Measurements from ENCODE around the gene NELFB.

DNA sequence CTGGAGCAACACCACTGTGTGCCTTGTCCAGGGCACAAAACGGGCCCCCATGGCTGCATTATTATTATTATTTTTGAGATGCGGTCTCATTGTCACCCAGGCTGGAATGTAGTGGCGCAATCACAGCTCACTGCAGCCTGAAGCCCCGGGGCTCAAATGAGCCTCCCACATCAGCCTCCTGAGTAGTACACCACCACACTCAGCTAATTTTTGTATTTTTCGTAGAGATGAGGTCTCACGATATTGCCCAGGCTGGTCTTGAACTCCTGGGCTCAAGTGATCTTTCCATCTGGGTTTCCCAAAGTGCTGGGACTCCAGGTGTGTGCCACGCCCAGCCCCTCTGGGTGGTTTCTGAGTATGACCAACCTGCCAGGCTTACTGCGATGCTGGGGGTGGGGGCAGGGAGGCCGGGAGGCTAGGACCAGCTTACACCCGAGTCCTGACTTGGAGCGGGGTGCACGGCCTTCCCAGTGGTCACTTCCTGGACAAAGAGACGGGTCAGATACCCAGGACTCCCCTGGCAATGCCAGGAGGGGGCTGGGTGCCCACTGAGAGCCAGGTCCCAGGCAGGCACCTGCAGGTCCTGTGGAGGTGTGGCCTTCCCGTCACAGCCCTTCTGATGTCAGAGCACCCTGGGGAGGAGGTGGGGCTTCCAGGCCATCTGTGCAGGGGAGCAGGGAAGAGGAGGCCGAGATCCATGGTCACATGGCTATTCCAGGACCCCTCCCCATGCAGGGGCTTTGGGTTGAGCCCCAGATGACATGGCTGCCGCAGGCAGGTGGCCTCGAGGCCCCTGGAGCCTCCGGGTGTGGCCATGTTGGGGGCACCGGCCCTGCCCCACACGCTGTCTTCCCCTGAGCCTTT, 55.3 kb downstream of the NELFB start:
- TF ChIP-seq, protein P1, sequence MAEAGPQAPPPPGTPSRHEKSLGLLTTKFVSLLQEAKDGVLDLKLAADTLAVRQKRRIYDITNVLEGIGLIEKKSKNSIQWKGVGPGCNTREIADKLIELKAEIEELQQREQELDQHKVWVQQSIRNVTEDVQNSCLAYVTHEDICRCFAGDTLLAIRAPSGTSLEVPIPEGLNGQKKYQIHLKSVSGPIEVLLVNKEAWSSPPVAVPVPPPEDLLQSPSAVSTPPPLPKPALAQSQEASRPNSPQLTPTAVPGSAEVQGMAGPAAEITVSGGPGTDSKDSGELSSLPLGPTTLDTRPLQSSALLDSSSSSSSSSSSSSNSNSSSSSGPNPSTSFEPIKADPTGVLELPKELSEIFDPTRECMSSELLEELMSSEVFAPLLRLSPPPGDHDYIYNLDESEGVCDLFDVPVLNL (CRISPR knock-in tag; IDR thresholded peaks at IDR 0.05; ENCODE audit: borderline replicate concordance, low read depth): no peak
- TF ChIP-seq CTCF (IDR thresholded peaks at IDR 0.05): no peak
- TF ChIP-seq ZSCAN18 (CRISPR knock-in tag; IDR thresholded peaks at IDR 0.05): no peak
- no peak for TF ChIP-seq FOXK1 (CRISPR knock-in tag; IDR thresholded peaks at IDR 0.05)
- no peak for TF ChIP-seq AFF4 (CRISPR knock-in tag; IDR thresholded peaks at IDR 0.05; ENCODE audit: borderline replicate concordance)
- TF ChIP-seq FOXP1 (CRISPR knock-in tag; IDR thresholded peaks at IDR 0.05; ENCODE audit: borderline replicate concordance): no peak
- TF ChIP-seq HMGA2 (CRISPR knock-in tag; IDR thresholded peaks at IDR 0.05): no peak
- TF ChIP-seq, protein P2, sequence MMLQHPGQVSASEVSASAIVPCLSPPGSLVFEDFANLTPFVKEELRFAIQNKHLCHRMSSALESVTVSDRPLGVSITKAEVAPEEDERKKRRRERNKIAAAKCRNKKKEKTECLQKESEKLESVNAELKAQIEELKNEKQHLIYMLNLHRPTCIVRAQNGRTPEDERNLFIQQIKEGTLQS (CRISPR knock-in tag; conservative IDR thresholded peaks at IDR 0.05): no peak
- no peak for TF ChIP-seq STAT6 (CRISPR knock-in tag; conservative IDR thresholded peaks at IDR 0.05; ENCODE audit: low read depth)
- TF ChIP-seq CBFB (CRISPR knock-in tag; IDR thresholded peaks at IDR 0.05; ENCODE audit: low read depth): no peak
- TF ChIP-seq SP1 (CRISPR knock-in tag; conservative IDR thresholded peaks at IDR 0.05): no peak
- no peak for TF ChIP-seq ELF4 (CRISPR knock-in tag; IDR thresholded peaks at IDR 0.05; ENCODE audit: low read depth)

All from WTC11 (cell line).